Measurements from ENCODE around the gene LDLRAD4.

- TF ChIP-seq OSR1 (CRISPR knock-in tag; IDR thresholded peaks at IDR 0.05) (no peak), ZNF565 (CRISPR knock-in tag; conservative IDR thresholded peaks at IDR 0.05; ENCODE audit: low read depth) (no peak), ZFP3 (CRISPR knock-in tag; IDR thresholded peaks at IDR 0.05) (no peak), ARNTL (CRISPR knock-in tag; IDR thresholded peaks at IDR 0.05; ENCODE audit: borderline replicate concordance, low read depth) (no peak), PATZ1 (CRISPR knock-in tag; IDR thresholded peaks at IDR 0.05; ENCODE audit: borderline replicate concordance) (no peak), PPARA (CRISPR knock-in tag; IDR thresholded peaks at IDR 0.05; ENCODE audit: borderline replicate concordance) (no peak), ESRRG (CRISPR knock-in tag; IDR thresholded peaks at IDR 0.05) (no peak)
These were observed 302.2 kb downstream of the LDLRAD4 start for GRCh38 chr18:13520741-13521140.

All from SK-N-SH treated with all-trans-retinoic acid at 6 μM for 48 hours (cell line).